Mesothelial cell of epicardium (in vitro differentiated cells): ENCODE data around the gene PPP4R3A. TPM values are rescaled to one million over a fixed set of nuclear protein-coding genes. Genes with fewer than 3 reads are reported as not detected.
"Not testable (repeated sequence)": the region's sequence is repeated elsewhere in the genome, so short reads cannot be mapped to it uniquely, and the experiment has no call there.

Experiments used
- DNase-seq, 2 experiments: peaks; one replicate each; pipeline ENCODE4 v3.0.0; 2021; ENCODE audit warnings: low spot score in 2 of 2; ENCODE audit not compliant: unreplicated experiment in 2 of 2
- H3K27ac Mint-ChIP-seq: 2 replicates; pipeline ENCODE4 v1.8.0; 2021; ENCODE audit warnings: mixed read lengths
- H3K27me3 Mint-ChIP-seq: 2 replicates; pipeline ENCODE4 v1.8.0; 2021; ENCODE audit warnings: low read depth, mixed read lengths
- H3K36me3 Mint-ChIP-seq: 2 replicates; pipeline ENCODE4 v1.8.0; 2021; ENCODE audit warnings: mixed read lengths
- H3K4me1 Mint-ChIP-seq: 2 replicates; pipeline ENCODE4 v1.8.0; 2021; ENCODE audit warnings: mixed read lengths
- H3K4me3 Mint-ChIP-seq: 2 replicates; pipeline ENCODE4 v1.8.0; 2021; ENCODE audit warnings: mild to moderate bottlenecking, moderate library complexity, mixed read lengths
- H3K9me3 Mint-ChIP-seq: 2 replicates; pipeline ENCODE4 v1.8.0; 2021; ENCODE audit warnings: mixed read lengths
- total RNA-seq: library from RNA; stranded (reverse); gene quantifications from 3 replicates; pipeline ENCODE4 v1.2.1, GENCODE V29; 2021
- TF ChIP-seq, protein P1 (sequence below): fragments of 200-600 bp; sonication (generic); IDR thresholded peaks from one replicate; pipeline ENCODE4 v1.5.0; 2021; ENCODE audit warnings: antibody characterized with exemption; ENCODE audit not compliant: unreplicated experiment

The PPP4R3A gene
- total RNA-seq, 1 donor from 2014 or later, result 99.2 TPM

DNA sequence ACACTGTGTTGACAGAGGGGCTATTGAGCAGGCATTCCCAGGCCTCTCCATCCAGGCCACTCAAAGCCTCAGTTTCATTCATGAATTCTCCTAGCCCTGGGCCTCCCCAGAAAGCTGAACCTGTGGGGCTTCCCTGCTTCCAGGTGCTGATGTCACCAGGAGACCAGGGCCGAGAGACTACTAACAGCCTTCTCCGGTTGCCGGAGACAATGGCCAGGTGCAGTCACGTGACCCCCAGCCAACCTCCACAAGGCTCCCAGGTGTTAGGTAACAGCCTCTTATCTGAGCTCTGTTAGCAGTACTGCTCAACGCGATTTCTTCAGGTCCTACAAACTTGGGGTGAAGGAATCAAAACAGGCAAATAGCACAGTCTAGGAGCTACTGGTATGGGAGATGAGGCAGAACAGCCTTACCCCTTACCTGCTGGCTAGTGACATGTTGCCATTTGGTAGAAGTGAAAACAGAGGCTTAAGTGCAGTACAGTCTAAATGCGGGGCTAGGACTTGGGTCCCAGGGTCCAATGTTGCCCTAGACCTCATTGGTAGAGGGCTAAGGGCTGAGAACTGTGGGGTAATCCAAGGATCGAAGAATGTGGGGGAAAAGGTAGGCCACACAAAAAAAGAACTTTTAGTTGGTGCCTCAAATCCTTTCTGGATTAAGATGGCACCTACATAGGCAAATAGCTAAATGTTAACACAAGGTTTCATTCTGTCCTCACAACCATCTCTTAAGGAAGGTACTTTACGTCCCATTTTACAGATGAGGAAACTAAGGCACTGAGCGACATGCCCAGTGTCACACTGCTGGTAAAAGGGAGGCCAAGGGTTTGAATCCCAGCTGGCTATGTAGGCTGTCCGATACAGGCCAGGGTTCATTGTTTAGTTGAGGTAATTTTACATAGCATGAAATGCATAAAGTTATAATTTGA is 96.3 kb downstream of the PPP4R3A start:
- Mint-ChIP-seq H3K27ac (no peak overlapping the region), H3K27me3 (peaks cover 25% of the 10 kb centered on the region), H3K9me3 (no peaks in the 10 kb centered on the region), H3K4me1 (peaks cover 44% of the 10 kb centered on the region), H3K36me3 (no peaks in the 10 kb centered on the region), H3K4me3 (no peak overlapping the region)
- TF ChIP-seq, protein P1, sequence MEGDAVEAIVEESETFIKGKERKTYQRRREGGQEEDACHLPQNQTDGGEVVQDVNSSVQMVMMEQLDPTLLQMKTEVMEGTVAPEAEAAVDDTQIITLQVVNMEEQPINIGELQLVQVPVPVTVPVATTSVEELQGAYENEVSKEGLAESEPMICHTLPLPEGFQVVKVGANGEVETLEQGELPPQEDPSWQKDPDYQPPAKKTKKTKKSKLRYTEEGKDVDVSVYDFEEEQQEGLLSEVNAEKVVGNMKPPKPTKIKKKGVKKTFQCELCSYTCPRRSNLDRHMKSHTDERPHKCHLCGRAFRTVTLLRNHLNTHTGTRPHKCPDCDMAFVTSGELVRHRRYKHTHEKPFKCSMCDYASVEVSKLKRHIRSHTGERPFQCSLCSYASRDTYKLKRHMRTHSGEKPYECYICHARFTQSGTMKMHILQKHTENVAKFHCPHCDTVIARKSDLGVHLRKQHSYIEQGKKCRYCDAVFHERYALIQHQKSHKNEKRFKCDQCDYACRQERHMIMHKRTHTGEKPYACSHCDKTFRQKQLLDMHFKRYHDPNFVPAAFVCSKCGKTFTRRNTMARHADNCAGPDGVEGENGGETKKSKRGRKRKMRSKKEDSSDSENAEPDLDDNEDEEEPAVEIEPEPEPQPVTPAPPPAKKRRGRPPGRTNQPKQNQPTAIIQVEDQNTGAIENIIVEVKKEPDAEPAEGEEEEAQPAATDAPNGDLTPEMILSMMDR, result no peak
- DNase-seq, result no peak

DNA sequence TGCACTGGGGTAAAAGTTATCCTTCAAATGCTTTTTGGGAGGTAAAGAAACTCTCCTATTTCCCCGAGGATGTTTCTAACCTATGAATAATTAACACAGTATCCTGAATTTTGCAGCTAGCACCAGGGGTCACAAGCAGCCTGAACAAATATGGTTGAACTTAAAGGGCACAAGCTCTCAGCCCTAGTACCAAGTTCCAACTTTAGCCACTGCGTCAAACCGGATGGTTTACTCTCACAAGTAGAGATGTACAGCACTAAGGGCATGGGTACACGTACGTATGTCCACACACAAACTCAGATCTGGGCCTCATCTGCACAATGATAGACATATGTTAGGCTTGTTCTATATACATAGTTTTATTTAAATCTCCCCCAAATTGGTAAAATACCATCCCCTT is 97.2 kb downstream of the PPP4R3A start:
- Mint-ChIP-seq H3K27me3 (peaks cover 23% of the 10 kb centered on the region), H3K36me3 (no peaks in the 10 kb centered on the region), H3K4me3 (no peak overlapping the region), H3K4me1 (peaks cover 43% of the 10 kb centered on the region), H3K27ac (no peak overlapping the region), H3K9me3 (no peaks in the 10 kb centered on the region)
- no peak for DNase-seq
- TF ChIP-seq, protein P1, result no peak

DNA sequence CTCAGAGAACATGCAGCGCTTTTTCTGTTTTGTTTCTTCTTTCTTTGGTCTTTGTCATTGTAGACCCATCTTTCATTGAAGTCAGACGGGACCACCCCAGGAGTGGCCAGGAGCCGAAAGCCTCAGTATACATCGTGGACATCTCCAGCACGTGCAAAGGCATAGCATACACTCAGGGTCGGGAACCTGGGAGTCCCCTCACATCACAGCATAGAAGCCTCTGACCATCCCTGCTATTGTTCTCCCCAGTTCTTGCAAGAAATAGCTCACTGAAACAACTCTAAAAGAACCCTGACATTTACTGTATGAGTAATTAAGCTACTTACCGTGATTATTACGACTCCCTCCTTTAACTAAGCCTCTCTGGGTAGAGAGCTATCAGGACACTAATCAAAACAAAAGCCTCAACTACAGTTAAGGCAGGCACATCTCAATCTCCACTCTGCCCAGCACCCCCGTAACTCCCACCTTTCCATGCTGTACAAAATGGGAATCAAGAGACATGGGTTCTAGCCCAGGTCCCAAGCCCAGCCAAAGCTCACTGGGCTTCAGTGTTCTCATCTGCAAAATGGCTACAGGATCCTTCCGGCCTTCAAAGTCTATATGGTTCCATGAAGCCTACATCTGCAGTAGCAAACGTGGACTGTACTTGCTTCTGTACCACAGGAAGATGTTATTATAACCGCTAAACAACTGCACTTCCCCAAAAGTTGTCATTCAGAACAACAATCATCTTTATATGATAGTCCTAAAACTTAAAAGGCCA is 99.2 kb downstream of the PPP4R3A start:
- H3K36me3 Mint-ChIP-seq, result peaks cover 5% of the 10 kb centered on the region
- no peak for DNase-seq
- TF ChIP-seq, protein P1, result no peak
- no peak overlapping the region for H3K4me3 Mint-ChIP-seq
- no peaks in the 10 kb centered on the region for H3K9me3 Mint-ChIP-seq
- H3K27ac Mint-ChIP-seq, result no peak overlapping the region
- peaks cover 31% of the 10 kb centered on the region for H3K4me1 Mint-ChIP-seq
- H3K27me3 Mint-ChIP-seq, result peaks cover 16% of the 10 kb centered on the region

DNA sequence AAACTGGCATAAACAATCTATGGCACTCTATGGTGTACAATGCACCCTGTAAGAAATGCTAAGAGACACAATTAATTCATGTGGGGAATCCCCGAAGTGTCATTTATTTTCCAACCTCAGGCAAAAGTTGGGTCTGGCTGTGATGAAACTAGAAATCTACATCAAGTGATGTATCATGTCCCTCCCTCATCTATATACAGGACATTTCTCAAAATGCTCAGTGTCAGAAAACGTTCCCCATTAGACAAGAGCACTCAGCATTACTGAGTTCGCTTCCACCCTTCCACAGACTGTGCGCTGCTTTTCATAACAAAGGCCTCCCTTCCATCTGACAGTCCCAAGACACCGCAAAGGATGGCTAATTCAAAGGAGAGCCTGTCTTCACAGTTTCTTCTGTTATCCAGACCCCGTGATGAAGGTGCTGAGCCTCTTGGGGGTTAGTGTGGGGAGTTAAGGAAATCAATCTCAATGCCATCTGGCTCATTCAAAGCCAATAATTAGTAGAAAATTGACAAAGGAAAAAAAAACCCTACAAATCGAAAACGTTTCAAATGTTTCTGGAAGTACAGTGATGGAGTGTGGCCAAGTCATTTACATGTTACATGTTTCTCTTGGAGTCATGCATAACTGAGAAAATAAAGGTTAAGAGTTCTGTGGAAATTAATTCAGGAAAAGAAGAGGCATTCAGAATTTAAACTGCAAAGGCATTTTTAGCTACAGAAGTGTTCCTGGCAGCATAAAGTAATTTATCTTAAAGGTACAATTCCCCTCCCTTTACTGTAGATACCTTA is 100.0 kb downstream of the PPP4R3A start:
- H3K27me3 Mint-ChIP-seq, result peaks cover 11% of the 10 kb centered on the region
- TF ChIP-seq, protein P1, result no peak
- DNase-seq, result no peak
- no peaks in the 10 kb centered on the region for H3K9me3 Mint-ChIP-seq
- H3K27ac Mint-ChIP-seq, result no peak overlapping the region
- peaks cover 26% of the 10 kb centered on the region for H3K4me1 Mint-ChIP-seq
- no peak overlapping the region for H3K4me3 Mint-ChIP-seq
- H3K36me3 Mint-ChIP-seq, result peaks cover 5% of the 10 kb centered on the region

DNA sequence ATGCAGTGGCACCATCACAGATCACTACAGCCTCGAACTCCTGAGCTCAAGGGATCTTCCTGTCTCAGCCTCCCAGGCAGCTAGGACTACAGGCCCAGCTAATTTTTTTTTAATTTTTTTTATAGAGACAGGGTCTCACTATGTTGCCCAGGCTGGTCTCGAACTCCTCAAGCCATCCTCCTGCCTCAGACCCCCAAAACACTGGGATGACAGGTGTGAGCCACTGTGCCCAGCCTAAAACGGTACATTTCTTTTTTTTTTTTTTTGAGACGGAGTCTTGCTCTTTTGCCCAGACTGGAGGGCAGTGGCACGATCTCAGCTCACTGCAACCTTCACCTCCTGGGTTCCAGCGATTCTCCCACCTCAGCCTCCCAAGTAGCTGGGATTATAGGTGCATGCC is 100.9 kb downstream of the PPP4R3A start:
- H3K27me3 Mint-ChIP-seq, H3K4me3 Mint-ChIP-seq, H3K36me3 Mint-ChIP-seq, H3K9me3 Mint-ChIP-seq, H3K27ac Mint-ChIP-seq, DNase-seq: not testable (repeated sequence)
- peaks cover 20% of the 10 kb centered on the region for H3K4me1 Mint-ChIP-seq

Other genes with a start within 250 kb of the PPP4R3A start
- gene CCDC88C, start 92.5 kb downstream of the PPP4R3A start, total RNA-seq, result 23.1 to 24.8 TPM (median 23.7 TPM) in 3 replicates
- gene CATSPERB, start 221.8 kb upstream of the PPP4R3A start, total RNA-seq, result 0.56 to 1.0 TPM (median 0.61 TPM) in 3 replicates